HG03342 (cell line): ENCODE data around the gene RANGRF.
"Not testable (repeated sequence)": the region's sequence is repeated elsewhere in the genome, so short reads cannot be mapped to it uniquely, and the experiment has no call there.

ENCODE experiments used
- ATAC-seq: cut with Tn5 transposase; IDR thresholded peaks from one replicate; pipeline ENCODE4 v1.9.1; 2021; ENCODE audit warnings: mild to moderate bottlenecking, moderate library complexity; ENCODE audit not compliant: unreplicated experiment

Gene RANGRF

GRCh38 chr17:8288336-8289102 is at the start of gene RANGRF:
Gene RANGRF (plus strand): TSS chr17:8288670. CDS start chr17:8288789, 119 bp downstream.
- ATAC-seq, result peak; percentile 74

- no peak for ATAC-seq
Measured at GRCh38 chr17:8243827-8244226, 44.6 kb upstream of the RANGRF start.

GRCh38 chr17:8244768-8245167 is 43.7 kb upstream of the RANGRF start:
- no peak for ATAC-seq

GRCh38 chr17:8248751-8249607 is 39.5 kb upstream of the RANGRF start, which contains the start of gene PFAS:
Gene PFAS (plus strand): TSS chr17:8249289. CDS start chr17:8253938, 4,649 bp downstream.
- ATAC-seq, result peak; percentile 45

GRCh38 chr17:8249621-8250500 is 38.6 kb upstream of the RANGRF start:
- no peak for ATAC-seq

- ATAC-seq, result not testable (repeated sequence)
Measured at GRCh38 chr17:8251411-8251810, 37.1 kb upstream of the RANGRF start.

- no peak for ATAC-seq
Measured at GRCh38 chr17:8253801-8254200, 34.7 kb upstream of the RANGRF start.

- ATAC-seq, result no peak
Measured at GRCh38 chr17:8254881-8255280, 33.6 kb upstream of the RANGRF start.

- no peak for ATAC-seq
Measured at GRCh38 chr17:8255499-8255898, 33.0 kb upstream of the RANGRF start.

GRCh38 chr17:8256291-8256690 is 32.2 kb upstream of the RANGRF start:
- no peak for ATAC-seq

- ATAC-seq, result no peak
Measured at GRCh38 chr17:8256691-8257090, 31.8 kb upstream of the RANGRF start.

- no peak for ATAC-seq
Measured at GRCh38 chr17:8257801-8258200, 30.7 kb upstream of the RANGRF start.

GRCh38 chr17:8264320-8264719 is 24.1 kb upstream of the RANGRF start:
- ATAC-seq, result no peak

GRCh38 chr17:8264836-8265542 is 23.5 kb upstream of the RANGRF start:
- ATAC-seq, result no peak

GRCh38 chr17:8266648-8267479 is 21.6 kb upstream of the RANGRF start:
- ATAC-seq, result no peak

GRCh38 chr17:8267480-8268147 is 20.9 kb upstream of the RANGRF start:
- no peak for ATAC-seq

GRCh38 chr17:8268550-8269298 is 19.7 kb upstream of the RANGRF start:
- no peak for ATAC-seq

GRCh38 chr17:8272421-8272820 is 16.0 kb upstream of the RANGRF start:
- ATAC-seq, result no peak
